ENCODE measurements around the gene CRYBG1.

GRCh38 chr6:106520711-106521401 lies 160.3 kb downstream of the CRYBG1 start:
- TF ChIP-seq CTCF (optimal IDR thresholded peaks at IDR 0.05 in 1 of 3, IDR thresholded peaks at IDR 0.05 in 1 of 3, conservative IDR thresholded peaks at IDR 0.05 in 1 of 3; ENCODE audit: extremely low read depth in 1 of 3, insufficient read depth in 2 of 3, low read length in 3 of 3) (no peak), EZH2 (IDR thresholded peaks at IDR 0.05; ENCODE audit: low read length) (no peak)
